CD4-positive, alpha-beta T cell treated with Interleukin-6 at 100 ng/mL for 8 hours (primary cell): ENCODE results near the gene ITGA5.

Source experiments
- DNase-seq: peaks from one replicate; pipeline ENCODE4 v3.0.0-alpha.2; 2020; ENCODE audit warnings: mixed read lengths, low spot score

The ITGA5 gene

GRCh38 chr12:54430471-54431069 lies 11.5 kb upstream of the ITGA5 start:
- no peak for DNase-seq

GRCh38 chr12:54429014-54429471 lies 10.0 kb upstream of the ITGA5 start:
- DNase-seq, result no peak

DNA sequence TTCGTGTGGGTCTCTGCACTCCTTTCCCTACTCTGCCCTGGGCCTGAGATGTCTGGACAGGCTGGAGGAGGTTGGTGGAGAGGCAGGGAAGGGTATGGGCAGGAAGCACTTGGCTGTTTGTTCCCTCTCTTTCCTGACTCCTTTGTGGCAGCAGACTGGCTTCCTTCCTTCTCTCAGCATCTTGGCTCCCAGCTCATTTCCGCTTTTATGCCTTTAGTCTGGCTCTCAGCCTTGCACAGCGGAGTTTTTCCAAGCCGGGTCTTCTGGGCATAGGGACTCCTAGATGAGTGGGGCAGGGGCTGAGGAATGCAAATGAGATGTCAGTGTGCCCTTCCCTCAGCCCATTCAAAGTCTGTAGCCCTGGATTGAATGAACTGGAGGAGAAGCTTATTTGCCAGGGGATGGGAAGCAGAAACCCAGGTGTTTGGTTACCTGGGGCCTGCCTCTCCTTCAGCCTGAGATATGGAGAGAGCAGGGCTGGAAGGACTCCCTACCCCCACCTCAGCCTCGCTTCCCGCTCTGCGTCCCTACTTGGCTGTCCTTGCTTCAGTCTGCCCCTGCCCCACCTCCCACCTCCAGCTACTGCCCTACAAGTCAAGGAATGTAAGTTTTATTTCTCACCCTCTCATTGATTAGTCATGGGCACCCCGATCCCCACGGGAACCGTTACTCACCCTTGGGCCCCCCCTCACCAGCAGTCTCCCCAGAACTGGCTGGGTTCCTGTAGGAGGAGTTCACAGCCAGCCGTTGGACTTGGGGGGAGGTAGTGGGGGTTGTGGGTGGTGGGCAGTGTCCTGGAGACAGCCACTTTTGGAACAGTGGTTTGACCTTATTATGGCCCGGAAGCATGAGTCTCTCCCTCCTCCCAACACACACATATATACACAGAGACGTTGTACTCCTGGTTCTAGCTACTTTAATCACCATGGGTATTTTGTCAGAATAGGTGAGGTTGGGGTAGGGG lies 9.3 kb upstream of the ITGA5 start:
- no peak for DNase-seq

GRCh38 chr12:54427106-54427505 lies 8.0 kb upstream of the ITGA5 start:
- no peak for DNase-seq

- no peak for DNase-seq
Measured at GRCh38 chr12:54426690-54427089, 7.6 kb upstream of the ITGA5 start.

DNA sequence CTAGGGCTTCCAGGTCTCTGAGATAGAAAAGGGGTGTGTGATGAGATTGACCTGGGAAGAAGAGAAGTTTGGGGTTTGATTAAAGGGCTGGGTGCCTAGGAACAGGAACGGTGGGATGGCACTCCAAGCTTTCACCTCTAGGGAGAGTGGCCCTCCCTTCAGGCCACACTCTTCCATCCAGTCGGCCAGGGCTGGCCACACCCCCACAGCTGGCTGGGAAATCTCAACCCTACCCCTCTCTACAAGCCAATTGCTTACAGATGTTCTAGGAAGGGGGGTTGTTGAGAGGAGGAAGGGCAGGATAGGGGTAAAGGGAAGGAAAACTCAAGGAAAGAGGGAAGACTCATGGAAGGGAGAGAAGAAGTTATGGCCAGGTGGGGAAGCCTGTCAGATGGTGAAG lies 6.6 kb upstream of the ITGA5 start:
- DNase-seq, result no peak

- DNase-seq, result no peak
Measured at GRCh38 chr12:54424224-54424623, 5.2 kb upstream of the ITGA5 start.

- no peak for DNase-seq
Measured at GRCh38 chr12:54423816-54424150, 4.7 kb upstream of the ITGA5 start.

DNA sequence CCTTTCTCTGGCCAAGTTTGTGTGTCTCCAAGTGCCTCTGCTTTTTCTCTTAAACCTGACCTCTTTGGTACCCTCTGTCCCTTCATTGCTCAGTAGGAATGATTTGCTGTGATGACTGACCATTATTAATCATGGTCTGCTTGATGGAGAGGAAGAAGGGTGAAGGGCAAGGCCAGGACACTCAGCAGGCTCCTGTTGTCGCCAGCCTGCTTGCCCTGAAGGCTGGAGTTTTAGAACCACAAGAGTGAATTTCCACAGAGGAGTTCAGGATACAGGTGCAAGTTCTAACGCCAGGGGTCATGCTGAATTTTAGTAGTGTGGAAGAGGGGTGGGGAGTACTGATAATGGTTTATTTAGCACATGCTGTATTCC lies 2.8 kb upstream of the ITGA5 start:
- DNase-seq, result no peak

DNA sequence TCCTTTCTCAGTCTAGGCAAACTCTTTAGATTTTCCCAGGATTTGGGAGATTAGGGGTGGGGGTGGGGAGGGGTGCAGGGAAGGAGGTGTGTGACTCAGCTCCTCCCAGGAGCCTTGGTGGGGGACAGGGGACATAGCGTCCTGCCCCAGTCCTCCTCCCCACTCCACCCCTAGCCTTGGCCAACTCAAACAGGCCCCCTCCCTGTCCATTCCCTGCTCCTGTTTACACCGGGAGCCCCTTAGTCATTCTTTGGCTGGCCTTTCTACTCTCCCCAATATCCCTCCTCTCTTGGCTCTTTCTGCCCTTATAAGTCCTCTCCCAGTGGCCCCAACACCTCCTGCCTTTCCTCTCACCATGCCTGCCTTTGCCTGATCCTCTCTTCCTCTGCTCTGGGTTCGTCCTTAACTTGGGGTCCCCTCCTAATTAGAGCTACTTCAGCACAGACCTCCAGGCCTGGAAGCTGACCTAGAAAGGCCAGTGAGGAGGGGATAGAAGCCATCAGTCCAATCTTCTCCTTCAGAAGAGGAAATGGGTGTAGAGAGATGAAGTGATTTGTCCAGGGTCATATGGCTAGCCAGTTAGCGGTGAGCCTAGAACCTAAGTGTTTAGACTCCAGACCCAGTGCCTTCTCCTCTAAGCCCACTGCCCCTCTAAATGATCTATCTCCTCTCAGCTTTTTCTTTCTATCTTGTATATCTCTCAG lies 2.3 kb upstream of the ITGA5 start:
- DNase-seq, result no peak

DNA sequence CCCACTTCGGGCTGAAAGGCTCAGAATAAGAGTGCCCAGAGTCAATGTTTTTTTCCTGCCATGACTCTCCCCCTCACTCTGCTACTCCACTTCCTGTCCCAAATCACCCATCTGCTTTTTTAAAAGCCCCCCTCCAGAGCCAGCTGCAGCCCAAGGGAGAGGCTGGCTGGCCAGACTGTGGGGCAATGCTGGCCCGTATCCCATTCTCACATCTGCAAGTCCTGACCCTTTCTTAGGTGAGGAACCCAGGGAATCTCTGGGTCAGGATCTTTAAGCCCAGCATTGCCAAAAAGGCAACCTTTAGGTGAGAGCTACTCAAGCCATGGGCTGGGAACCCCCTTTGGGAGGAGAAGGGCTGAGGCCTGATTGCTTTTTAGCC lies 1.7 kb upstream of the ITGA5 start:
- no peak for DNase-seq

GRCh38 chr12:54418441-54419087 lies 502 bp downstream of the ITGA5 start:
- DNase-seq, result no peak

DNA sequence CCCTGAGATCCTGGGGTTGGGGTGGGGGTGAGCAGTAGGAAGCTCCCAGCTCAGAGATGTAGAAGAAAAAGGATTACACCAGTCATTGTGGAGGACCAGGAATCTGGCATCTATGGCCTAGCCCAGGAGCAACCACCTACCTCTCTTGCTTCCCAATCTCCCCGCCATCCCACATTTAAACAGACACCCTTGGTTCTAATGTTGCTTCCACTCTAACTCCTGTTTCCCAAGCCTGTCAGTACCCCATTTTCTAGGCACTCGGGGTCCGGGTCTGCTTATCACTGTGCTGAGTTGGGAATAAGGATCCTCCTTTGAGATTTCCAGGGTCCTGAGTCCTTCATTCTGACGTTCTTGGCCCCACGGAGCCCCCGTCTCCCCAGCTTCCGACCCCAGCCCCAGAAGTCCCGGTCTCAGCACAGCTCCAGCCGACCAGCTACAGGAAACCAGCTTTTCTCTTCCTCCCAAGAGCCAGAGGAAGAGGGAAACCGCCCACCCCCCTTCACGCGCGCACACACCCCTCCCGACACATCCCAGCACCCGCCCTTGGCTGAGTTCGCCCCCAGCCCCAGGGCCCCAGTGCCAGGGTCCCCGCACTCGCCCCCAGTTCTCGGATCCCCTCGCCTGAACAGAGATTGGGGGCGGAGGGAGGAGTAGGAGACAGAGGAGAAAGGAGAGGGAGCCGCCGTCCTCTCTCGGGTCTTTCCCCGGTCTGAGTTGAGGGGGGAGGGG lies 1.2 kb downstream of the ITGA5 start:
- no peak for DNase-seq

DNA sequence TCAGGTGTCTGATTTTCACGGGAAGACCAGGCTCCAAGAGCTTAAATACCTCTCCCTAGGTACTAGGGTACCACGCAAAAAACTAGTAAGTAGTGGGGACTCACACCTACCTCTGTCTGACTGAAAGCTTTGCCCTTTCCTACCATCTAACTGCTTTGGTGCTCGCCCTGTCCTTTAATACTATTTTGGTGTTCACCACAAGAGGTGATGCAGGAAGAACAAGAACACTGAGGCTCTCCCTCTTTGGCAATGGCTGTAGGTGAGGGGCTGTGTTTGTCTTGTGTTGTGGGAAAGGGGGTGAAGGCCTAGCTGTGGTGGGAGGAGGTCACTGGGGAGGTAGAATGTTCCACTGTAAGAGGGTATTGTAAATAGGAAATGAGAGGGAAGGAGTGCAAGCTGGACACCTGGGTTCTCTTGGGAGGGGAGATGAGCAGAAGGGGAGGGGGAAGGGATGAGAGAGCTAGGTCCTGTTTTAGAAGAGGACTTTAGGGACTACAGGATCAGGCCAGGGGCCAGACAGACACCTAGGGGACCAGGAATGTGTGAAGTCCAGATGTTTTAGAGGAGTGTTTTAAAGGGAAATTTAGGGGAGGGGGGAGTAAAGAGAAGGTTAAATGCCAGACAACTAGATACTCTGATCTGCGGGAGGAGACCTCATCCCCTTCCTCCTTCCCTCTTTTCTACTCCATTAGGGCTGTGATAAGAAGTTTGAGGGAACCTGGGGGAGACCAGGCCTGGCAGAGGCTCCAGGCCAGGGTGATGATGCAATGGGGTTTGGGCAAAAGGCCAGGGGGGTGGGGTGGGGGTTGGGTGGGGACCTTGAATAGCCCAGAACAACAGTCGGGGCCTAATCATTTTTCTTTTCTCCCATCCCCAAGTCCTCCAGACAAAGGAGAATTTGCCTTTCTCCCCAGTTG lies 2.1 kb downstream of the ITGA5 start:
- DNase-seq, result peak; percentile 24

GRCh38 chr12:54415221-54415929 lies 3.7 kb downstream of the ITGA5 start:
- DNase-seq, result no peak

DNA sequence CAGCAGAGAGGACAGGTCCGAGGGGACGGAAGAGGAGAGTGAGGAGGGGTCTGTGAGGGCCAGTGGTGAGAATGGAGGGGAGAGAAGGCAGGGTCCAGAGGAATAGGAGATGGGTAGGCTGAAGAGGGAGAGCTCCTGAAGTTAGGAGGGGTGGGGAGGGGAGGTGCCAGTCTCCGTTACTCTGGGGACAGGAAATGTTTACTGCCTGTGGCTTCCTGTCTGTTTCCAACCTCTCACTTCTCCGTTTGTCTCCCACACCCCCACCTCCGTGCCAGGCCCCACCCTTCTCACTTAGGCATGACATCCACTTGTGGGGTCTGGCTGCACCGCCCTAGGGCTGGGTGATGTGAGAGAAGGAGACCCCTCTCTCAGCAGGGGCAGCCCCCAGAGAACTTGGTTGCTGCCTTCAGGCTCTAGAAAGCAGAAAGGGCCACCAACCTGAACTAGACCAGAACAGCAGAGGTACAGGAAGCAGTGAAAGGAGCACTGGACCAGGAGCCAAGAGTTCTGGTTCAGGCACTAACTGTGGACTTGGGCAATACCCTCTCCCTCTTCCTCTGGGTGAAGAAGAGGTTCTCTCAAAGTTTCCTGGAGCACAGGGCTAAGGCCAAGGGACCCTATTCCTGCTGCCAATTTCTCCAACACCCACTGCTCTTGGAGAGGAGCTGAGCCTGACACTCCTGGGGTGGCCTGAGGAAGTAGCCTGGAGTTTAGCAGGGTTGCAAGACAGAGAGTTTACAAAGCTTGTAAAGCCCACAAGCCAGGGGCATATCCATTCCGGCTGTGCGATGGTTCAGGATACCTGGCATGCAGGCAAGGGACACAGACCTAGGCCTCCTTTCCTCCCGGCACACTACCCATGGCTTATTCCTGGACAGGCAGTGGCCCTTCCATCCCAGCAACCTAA lies 5.5 kb downstream of the ITGA5 start:
- peak; percentile 83 for DNase-seq

- DNase-seq, result no peak
Measured at GRCh38 chr12:54412786-54413185, 6.3 kb downstream of the ITGA5 start.

DNA sequence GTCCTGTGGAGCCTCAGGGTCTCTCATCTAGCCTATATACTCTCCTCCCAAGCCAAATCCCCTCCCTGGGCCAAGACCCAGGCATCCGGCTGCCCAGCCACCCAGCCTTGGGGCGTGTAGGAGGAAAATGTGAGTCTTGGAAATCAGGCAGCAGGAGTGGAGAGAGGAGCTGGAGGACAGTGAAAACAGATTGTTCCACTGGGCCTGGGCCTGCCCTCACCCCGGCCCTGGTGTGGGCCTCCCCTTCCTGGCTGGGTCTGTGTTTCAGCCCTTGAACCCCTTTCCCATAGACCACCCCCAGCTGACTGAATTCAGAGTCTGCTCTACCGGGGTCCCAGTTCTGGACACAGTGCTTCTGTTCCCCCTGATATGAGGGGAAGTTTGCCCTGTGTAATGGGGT lies 6.7 kb downstream of the ITGA5 start:
- DNase-seq, result no peak
